AG10803 (cell line): ENCODE results near the gene RNF227.
A peak's percentile ranks its signal among the peaks of the same experiment; 100 is the strongest.

Source experiments
- DNase-seq: peaks from one replicate; pipeline ENCODE4 v3.0.0; 2010; ENCODE audit warnings: low read depth
- H3K4me3 ChIP-seq: 2 replicates; pipeline ENCODE4 v1.5.1; 2011; ENCODE audit warnings: mild to moderate bottlenecking, low read length, control low read depth
- TF ChIP-seq, protein P1 (sequence below): conservative IDR thresholded peaks from 2 replicates; pipeline ENCODE4 v1.5.1; 2011; ENCODE audit warnings: mild to moderate bottlenecking, low read length, control low read depth, inconsistent platforms

RNF227 gene

DNA sequence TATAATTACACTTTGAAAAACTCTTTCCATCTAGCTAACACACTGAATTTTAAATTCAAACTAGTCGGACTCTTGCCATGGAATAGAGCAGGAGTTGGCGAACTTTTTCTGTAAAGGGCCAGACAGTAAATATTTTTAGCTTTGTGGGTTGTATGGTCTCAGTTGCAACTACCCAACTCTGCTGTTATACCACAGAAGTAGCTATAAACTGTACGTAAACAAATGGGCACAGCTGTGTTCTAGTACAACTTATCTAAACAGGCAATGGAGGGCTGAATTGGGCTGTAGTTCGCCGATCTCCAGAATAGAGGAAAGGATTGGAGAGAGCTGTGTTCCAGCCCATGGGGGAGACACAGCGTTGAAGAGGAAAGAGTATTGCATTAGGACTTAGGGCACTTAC is 24.7 kb upstream of the RNF227 start:
- H3K4me3 ChIP-seq: no peak overlapping the region
- no peak for DNase-seq
- TF ChIP-seq, protein P1, sequence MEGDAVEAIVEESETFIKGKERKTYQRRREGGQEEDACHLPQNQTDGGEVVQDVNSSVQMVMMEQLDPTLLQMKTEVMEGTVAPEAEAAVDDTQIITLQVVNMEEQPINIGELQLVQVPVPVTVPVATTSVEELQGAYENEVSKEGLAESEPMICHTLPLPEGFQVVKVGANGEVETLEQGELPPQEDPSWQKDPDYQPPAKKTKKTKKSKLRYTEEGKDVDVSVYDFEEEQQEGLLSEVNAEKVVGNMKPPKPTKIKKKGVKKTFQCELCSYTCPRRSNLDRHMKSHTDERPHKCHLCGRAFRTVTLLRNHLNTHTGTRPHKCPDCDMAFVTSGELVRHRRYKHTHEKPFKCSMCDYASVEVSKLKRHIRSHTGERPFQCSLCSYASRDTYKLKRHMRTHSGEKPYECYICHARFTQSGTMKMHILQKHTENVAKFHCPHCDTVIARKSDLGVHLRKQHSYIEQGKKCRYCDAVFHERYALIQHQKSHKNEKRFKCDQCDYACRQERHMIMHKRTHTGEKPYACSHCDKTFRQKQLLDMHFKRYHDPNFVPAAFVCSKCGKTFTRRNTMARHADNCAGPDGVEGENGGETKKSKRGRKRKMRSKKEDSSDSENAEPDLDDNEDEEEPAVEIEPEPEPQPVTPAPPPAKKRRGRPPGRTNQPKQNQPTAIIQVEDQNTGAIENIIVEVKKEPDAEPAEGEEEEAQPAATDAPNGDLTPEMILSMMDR: no peak

DNA sequence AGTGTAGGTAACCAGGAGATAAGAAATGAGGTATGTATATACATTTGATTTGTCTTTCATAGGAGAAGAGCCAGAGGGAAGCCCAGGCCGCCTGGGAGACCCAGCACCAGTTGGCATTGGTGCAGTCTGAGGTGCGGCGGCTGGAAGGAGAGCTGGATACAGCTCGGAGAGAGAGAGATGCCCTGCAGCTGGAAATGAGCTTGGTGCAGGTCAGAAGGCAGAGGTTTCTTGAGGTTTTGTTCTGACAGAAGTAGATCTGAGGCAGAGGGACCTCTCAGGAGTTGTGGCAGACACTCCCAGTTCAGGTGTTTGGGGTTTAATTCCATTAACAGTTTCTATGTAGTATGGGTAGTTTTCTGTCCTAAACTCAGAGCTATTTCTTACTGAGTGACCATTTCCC is 23.9 kb upstream of the RNF227 start:
- DNase-seq: no peak
- no peak overlapping the region for H3K4me3 ChIP-seq
- TF ChIP-seq, protein P1: no peak

DNA sequence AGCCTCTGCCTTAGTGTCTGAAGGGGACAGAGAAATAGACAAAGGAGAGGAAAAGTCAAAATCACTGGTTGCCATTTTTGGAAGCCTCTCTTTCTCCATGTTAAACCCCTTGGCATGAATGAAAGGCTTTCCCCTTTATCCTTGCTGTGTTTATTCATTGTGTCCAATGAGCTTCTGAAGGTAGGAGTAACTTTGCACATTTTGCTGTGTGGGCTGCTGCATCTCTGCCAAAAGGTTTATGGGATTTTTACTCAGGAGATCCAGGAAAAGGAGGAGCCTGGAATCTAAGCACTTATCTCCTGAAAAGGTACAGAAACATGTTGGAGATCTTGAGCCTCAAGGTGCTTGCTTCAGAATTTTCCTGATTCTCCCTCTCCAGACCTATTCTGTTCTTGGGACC is 19.8 kb upstream of the RNF227 start:
- TF ChIP-seq, protein P1: no peak
- DNase-seq: no peak
- no peak overlapping the region for H3K4me3 ChIP-seq

DNA sequence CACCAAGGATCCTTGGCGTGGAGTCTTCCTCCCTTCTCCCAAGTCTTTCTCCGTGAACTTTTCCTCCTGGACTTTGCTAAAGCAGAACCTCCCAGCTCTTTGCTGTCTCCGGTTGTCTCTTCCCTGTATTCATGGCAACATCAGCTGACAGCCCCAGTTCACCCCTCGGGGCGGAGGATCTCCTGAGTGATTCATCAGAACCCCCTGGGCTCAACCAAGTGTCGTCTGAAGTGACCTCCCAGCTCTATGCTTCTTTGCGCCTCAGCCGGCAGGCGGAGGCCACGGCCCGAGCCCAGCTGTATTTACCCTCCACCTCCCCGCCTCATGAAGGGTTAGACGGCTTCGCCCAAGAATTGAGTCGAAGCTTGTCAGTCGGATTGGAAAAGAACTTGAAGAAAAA is 16.9 kb upstream of the RNF227 start:
- TF ChIP-seq, protein P1: peak; percentile 44
- peak overlapping the region; percentile 99 for H3K4me3 ChIP-seq
- peak; percentile 50 for DNase-seq

DNA sequence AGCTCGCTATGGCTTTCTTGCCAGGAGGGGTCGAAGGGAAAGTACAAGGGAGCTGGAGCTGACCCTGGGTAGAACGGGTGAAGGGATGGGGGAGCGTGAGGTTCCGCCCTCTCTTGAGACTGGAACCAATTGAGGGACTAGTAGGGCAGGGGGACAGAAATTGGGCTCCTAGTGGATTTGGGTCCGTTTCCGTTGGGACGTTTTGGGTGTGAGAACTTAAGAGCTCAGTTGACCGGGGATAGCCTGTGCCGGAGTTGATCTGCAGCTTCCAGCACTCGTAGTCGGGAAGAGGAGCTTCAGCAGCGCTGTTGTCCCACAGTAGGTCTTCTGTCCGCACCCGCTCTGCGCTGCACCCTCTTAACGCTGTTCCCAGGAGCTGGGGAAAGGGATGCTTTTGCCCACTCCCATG is 16.4 kb upstream of the RNF227 start:
- peak overlapping the region; percentile 99 for H3K4me3 ChIP-seq
- TF ChIP-seq, protein P1: no peak
- DNase-seq: peak; percentile 22

DNA sequence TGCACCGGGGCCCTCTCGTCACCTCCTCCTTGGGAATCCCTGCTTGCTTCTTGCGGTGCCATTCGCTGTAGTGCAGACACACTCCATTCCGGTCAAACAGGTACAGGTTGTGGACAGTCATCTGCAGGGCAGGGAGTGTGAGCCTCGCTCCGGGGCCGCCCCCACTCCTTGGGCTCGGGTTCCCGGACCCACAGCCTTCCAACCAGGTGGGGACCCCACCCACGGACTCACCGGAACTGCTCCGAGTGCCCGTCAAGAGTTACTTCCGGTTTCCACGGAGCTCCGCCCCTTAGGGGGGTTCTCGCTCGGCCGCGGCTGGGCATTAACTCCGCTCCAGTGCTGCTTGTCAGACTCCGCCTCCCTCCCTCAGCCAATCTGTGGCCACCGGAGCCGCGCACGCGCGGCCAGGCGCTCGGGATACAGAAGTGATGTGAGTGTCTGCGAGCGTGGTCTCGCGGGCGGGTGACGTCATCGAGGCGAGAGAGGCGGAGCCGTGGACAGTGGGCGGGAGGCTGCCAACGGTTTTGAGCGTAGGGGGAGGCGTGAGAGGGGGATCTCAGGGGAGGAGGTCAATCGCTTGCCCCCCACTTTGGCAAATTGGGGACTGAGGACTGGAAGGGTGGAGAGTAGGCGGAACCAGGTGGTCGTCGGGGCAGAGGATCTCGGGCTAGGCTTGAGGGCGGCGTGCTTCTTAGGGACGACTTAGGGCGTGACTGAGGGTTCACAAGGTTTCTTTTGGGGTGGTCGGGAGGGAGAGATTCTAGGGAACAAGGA is 15.8 kb upstream of the RNF227 start, which contains the start of the genes CNTROB and TRAPPC1:
Gene CNTROB (plus strand): TSS at position 498 of the 774 bp plus-strand sequence. CDS start 874 bp downstream, outside the sequence.
Gene TRAPPC1 (minus strand): TSS at position 238 of the 774 bp plus-strand sequence. CDS start 117 bp downstream, at position 121.
- TF ChIP-seq, protein P1: no peak
- DNase-seq: peak; percentile 99
- H3K4me3 ChIP-seq: peak within 1 kb of the TSS; percentile 99
